Neural cell (in vitro differentiated cells): ENCODE data around the gene EYS.

ENCODE experiments used
- EP300 ChIP-seq: fragments of 450-650 bp; conservative IDR thresholded peaks from 2 replicates; pipeline ENCODE4 v1.6.1; 2014; ENCODE audit warnings: antibody characterized with exemption, mild to moderate bottlenecking, moderate library complexity; ENCODE audit not compliant: poor library complexity, severe bottlenecking
- EZH2 ChIP-seq: fragments of 200-600, 300-800 bp; shearing (Covaris generic), sonication (generic); IDR thresholded peaks from 2 replicates; pipeline ENCODE4 v1.6.1; 2014; ENCODE audit warnings: antibody characterized with exemption, low read length, borderline replicate concordance, mild to moderate bottlenecking; ENCODE audit not compliant: insufficient read depth, poor library complexity, severe bottlenecking
- MXI1 ChIP-seq: fragments of 450-650 bp; conservative IDR thresholded peaks from 2 replicates; pipeline ENCODE4 v1.6.1; 2014; ENCODE audit warnings: antibody characterized with exemption, mild to moderate bottlenecking; ENCODE audit not compliant: poor library complexity, severe bottlenecking
- POLR2AphosphoS5 ChIP-seq: IDR thresholded peaks from 2 replicates; pipeline ENCODE4 v1.6.1; 2012
- RAD21 ChIP-seq: fragments of 450-650 bp; conservative IDR thresholded peaks from 2 replicates; pipeline ENCODE4 v1.6.1; 2014; ENCODE audit warnings: antibody characterized with exemption, mild to moderate bottlenecking, moderate library complexity
- SMC3 ChIP-seq: fragments of 450-650 bp; conservative IDR thresholded peaks from 2 replicates; pipeline ENCODE4 v1.6.1; 2014; ENCODE audit warnings: antibody characterized with exemption, mild to moderate bottlenecking, moderate library complexity; ENCODE audit not compliant: poor library complexity
- TAF1 ChIP-seq: IDR thresholded peaks from 2 replicates; pipeline ENCODE4 v1.6.1; 2012; ENCODE audit warnings: low read depth
- TF ChIP-seq, protein P1 (sequence below): fragments of 450-650 bp; IDR thresholded peaks from 2 replicates; pipeline ENCODE4 v1.5.1; 2014; ENCODE audit warnings: antibody characterized with exemption, mild to moderate bottlenecking, moderate library complexity; ENCODE audit not compliant: poor library complexity, severe bottlenecking
- TF ChIP-seq, protein P2 (sequence below): IDR thresholded peaks from 2 replicates; pipeline ENCODE4 v1.6.1; 2012; ENCODE audit warnings: borderline replicate concordance

DNA sequence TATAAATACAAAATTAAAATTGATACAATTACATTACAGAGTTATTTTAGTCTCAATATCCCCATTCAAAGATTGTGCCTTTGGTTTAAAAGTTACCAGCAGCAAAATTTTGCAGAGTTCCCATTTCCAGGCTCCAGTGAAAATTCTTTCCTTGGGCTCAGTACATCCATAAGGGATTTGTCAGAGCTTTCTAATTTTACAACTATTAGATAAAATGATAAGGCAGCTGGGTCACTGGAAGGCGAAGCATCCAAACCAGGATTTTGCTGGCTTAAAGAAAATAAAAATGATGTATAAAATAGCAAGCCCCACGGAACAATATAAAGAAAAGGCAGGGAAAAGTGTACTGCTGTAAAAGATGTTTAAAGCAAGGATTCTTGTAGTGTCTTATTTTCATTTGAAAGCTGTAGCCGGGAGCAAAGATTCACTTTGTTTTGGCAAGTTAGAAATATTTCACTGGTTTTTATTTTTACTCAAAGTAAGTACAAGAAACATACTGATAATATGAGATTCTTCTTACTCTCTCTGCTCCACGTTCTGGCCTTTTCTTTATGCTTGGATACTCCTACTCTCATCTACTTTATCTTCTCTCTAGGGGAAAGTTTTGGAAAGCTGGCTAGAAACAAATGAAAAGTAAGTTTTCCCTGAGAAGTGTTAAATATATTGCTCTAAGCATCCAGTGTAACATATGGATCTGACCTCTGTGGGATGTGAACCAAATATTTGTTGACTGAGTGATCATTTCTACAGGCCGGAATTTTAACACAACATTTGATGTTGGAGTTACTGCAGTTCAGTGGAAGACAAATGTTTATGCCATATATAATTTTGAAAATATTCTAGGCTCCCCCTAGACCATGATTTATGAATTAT, 1583.0 kb downstream of the EYS start:
- TF ChIP-seq, protein P1, sequence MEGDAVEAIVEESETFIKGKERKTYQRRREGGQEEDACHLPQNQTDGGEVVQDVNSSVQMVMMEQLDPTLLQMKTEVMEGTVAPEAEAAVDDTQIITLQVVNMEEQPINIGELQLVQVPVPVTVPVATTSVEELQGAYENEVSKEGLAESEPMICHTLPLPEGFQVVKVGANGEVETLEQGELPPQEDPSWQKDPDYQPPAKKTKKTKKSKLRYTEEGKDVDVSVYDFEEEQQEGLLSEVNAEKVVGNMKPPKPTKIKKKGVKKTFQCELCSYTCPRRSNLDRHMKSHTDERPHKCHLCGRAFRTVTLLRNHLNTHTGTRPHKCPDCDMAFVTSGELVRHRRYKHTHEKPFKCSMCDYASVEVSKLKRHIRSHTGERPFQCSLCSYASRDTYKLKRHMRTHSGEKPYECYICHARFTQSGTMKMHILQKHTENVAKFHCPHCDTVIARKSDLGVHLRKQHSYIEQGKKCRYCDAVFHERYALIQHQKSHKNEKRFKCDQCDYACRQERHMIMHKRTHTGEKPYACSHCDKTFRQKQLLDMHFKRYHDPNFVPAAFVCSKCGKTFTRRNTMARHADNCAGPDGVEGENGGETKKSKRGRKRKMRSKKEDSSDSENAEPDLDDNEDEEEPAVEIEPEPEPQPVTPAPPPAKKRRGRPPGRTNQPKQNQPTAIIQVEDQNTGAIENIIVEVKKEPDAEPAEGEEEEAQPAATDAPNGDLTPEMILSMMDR: no peak
- TF ChIP-seq SMC3: no peak
- TF ChIP-seq POLR2AphosphoS5: no peak
- TF ChIP-seq EP300: no peak
- TF ChIP-seq EZH2: no peak
- no peak for TF ChIP-seq MXI1
- TF ChIP-seq TAF1: no peak
- TF ChIP-seq RAD21: no peak
- TF ChIP-seq, protein P2, sequence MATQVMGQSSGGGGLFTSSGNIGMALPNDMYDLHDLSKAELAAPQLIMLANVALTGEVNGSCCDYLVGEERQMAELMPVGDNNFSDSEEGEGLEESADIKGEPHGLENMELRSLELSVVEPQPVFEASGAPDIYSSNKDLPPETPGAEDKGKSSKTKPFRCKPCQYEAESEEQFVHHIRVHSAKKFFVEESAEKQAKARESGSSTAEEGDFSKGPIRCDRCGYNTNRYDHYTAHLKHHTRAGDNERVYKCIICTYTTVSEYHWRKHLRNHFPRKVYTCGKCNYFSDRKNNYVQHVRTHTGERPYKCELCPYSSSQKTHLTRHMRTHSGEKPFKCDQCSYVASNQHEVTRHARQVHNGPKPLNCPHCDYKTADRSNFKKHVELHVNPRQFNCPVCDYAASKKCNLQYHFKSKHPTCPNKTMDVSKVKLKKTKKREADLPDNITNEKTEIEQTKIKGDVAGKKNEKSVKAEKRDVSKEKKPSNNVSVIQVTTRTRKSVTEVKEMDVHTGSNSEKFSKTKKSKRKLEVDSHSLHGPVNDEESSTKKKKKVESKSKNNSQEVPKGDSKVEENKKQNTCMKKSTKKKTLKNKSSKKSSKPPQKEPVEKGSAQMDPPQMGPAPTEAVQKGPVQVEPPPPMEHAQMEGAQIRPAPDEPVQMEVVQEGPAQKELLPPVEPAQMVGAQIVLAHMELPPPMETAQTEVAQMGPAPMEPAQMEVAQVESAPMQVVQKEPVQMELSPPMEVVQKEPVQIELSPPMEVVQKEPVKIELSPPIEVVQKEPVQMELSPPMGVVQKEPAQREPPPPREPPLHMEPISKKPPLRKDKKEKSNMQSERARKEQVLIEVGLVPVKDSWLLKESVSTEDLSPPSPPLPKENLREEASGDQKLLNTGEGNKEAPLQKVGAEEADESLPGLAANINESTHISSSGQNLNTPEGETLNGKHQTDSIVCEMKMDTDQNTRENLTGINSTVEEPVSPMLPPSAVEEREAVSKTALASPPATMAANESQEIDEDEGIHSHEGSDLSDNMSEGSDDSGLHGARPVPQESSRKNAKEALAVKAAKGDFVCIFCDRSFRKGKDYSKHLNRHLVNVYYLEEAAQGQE: no peak
